Astrocyte (in vitro differentiated cells and primary cell): Measurements from ENCODE around the gene GPX1. TPM values are rescaled to one million over a fixed set of nuclear protein-coding genes. Genes with fewer than 3 reads are reported as not detected.
A peak's percentile ranks its signal among the peaks of the same experiment; 100 is the strongest.

Experiments
- DNase-seq: peaks from one replicate; pipeline ENCODE4 v3.0.0-alpha.2; 2010; ENCODE audit warnings: low read depth
- FAIRE-seq: peaks from 2 replicates; lab custom pipeline; 2011; peaks lifted over from hg19 to GRCh38; lab: Jason Lieb, UNC
- H2AFZ ChIP-seq: 2 replicates; pipeline ENCODE4 v1.6.0; 2012; ENCODE audit warnings: low read depth, low read length, inconsistent platforms
- H3K27ac ChIP-seq: 2 replicates; pipeline ENCODE4 v1.5.1; 2011; ENCODE audit warnings: low read depth, low read length, inconsistent platforms
- H3K27me3 ChIP-seq: 2 replicates; pipeline ENCODE4 v1.6.0; 2011; ENCODE audit warnings: low read length, inconsistent platforms; ENCODE audit not compliant: insufficient read depth
- H3K36me3 ChIP-seq: 2 replicates; pipeline ENCODE4 v1.5.1; 2011; ENCODE audit warnings: low read length, inconsistent platforms; ENCODE audit not compliant: insufficient read depth
- H3K4me1 ChIP-seq: 2 replicates; pipeline ENCODE4 v1.5.1; 2011; ENCODE audit warnings: low read length, inconsistent platforms; ENCODE audit not compliant: insufficient read depth
- H3K4me2 ChIP-seq: 2 replicates; pipeline ENCODE4 v1.6.0; 2012; ENCODE audit warnings: low read length, inconsistent platforms
- H3K4me3 ChIP-seq: 2 replicates; pipeline ENCODE4 v1.5.1; 2011; ENCODE audit warnings: low read depth, mild to moderate bottlenecking, low read length, inconsistent platforms; ENCODE audit not compliant: insufficient read depth
- H3K79me2 ChIP-seq: 2 replicates; pipeline ENCODE4 v1.6.0; 2012; ENCODE audit warnings: mild to moderate bottlenecking, low read length, inconsistent platforms; ENCODE audit not compliant: insufficient read depth
- H3K9ac ChIP-seq: 2 replicates; pipeline ENCODE4 v1.6.0; 2012; ENCODE audit warnings: mild to moderate bottlenecking, low read length, inconsistent platforms
- H3K9me3 ChIP-seq: 2 replicates; pipeline ENCODE4 v1.5.1; 2012; ENCODE audit warnings: low read depth, mild to moderate bottlenecking, low read length, inconsistent platforms; ENCODE audit not compliant: insufficient read depth
- H4K20me1 ChIP-seq: 2 replicates; pipeline ENCODE4 v1.6.0; 2012; ENCODE audit warnings: low read length, inconsistent platforms; ENCODE audit not compliant: insufficient read depth
- H3K27ac Mint-ChIP-seq: one replicate; pipeline ENCODE4 v1.8.0; 2021; ENCODE audit warnings: mild to moderate bottlenecking, mixed read lengths; ENCODE audit not compliant: unreplicated experiment
- H3K27me3 Mint-ChIP-seq: one replicate; pipeline ENCODE4 v1.8.0; 2021; ENCODE audit warnings: low read depth, mixed read lengths; ENCODE audit not compliant: unreplicated experiment
- H3K36me3 Mint-ChIP-seq: one replicate; pipeline ENCODE4 v1.8.0; 2021; ENCODE audit warnings: low read depth, mixed read lengths; ENCODE audit not compliant: unreplicated experiment
- H3K4me1 Mint-ChIP-seq: one replicate; pipeline ENCODE4 v1.8.0; 2021; ENCODE audit warnings: low read depth, mixed read lengths; ENCODE audit not compliant: unreplicated experiment
- H3K4me3 Mint-ChIP-seq: one replicate; pipeline ENCODE4 v1.8.0; 2021; ENCODE audit warnings: mild to moderate bottlenecking, moderate library complexity, mixed read lengths; ENCODE audit not compliant: unreplicated experiment
- H3K9me3 Mint-ChIP-seq: one replicate; pipeline ENCODE4 v1.8.0; 2021; ENCODE audit warnings: mild to moderate bottlenecking, mixed read lengths; ENCODE audit not compliant: unreplicated experiment
- EZH2 ChIP-seq: IDR thresholded peaks from 2 replicates; pipeline ENCODE4 v1.6.1; 2012; ENCODE audit warnings: mild to moderate bottlenecking, low read length, inconsistent platforms; ENCODE audit not compliant: insufficient read depth
- total RNA-seq: library from RNA; stranded (reverse); gene quantifications from 2 replicates; pipeline ENCODE4 v1.2.1, GENCODE V29; 2021
- TF ChIP-seq, protein P1 (sequence below): IDR thresholded peaks from 2 replicates; pipeline ENCODE4 v1.5.1; 2011; ENCODE audit warnings: low read depth, mild to moderate bottlenecking, inconsistent platforms, low read length, moderate library complexity; ENCODE audit not compliant: insufficient read depth

The GPX1 gene
- total RNA-seq, 1 donor from 2014 or later = 268 TPM

DNA sequence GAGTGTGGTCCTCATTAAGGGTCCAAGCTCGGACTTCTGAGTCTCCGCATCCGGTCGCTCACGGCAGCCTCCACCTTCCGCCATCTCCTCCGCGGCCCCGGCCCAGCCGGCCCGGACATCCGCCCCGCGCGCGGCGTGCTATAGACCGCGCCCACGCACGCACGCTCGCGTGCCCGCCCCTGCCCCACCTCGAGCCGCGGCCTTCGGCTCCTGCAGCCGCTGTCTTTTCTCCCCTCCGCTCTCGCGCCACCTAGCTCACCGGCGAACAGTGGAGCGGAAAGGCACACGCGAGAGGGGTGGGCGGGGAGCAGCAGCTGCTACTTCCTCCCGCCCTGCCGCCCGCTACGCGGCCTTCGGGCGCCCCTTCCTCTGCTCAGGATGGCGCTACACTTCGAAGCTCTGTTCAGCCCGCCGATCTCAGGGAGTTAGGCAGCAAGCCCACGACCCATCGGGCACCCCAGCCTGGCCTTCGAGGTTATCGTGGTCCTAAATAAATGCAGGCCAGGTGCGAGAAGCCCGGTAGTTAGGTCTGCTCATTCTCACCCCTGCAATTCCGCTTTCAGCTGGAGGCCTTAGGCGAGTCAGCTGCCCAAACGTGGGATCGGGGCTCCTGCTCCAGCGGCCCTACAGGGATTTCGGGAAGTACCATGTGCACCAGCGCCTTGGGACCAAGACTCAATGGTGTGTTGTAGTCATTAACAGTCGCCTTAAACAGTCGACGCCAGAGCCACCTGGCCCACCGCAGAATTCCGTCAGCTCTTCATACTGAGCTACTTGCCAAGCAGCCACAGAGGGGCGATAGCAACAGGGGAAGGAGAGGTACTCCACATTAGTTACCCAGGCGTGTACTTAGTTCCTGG is 18.0 kb downstream of the GPX1 start, which contains the start of gene USP4:
Gene USP4 (minus strand): TSS at position 113 of the 860 bp plus-strand sequence. CDS start 29 bp downstream, at position 84.
- peaks cover 54% of the 10 kb centered on the region for H3K79me2 ChIP-seq
- peaks cover 2% of the 10 kb centered on the region for H3K9me3 Mint-ChIP-seq

DNA sequence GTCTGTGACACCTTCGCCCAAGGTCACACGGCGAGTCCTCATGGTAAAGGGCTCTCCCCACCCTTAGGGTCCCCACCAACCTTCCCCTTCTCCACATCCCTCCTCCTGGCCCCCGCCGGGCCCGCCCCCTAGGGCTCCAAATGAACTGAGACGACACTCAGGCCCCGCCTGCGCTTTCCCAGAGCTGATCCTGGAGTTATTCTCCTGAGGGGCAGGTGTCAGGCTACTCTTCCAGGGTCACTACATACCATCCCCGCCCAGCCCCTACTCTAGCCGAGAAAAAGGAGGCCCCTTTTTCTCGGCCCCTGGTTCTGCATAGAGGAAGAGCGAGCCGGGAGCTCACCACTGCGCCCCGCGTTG is 18.6 kb downstream of the GPX1 start:
- FAIRE-seq (no peak), DNase-seq (no peak)
- Mint-ChIP-seq H3K4me3 (peak overlapping the region; percentile 97), H3K27ac (peak overlapping the region; percentile 63), H3K36me3 (peaks cover 6% of the 10 kb centered on the region), H3K27me3 (no peaks in the 10 kb centered on the region), H3K4me1 (peaks cover 7% of the 10 kb centered on the region), H3K9me3 (peaks cover 2% of the 10 kb centered on the region)
- H3K4me3 ChIP-seq = peak overlapping the region; percentile 81
- H3K79me2 ChIP-seq = peaks cover 58% of the 10 kb centered on the region
- peak overlapping the region; percentile 86 for H3K27ac ChIP-seq
- H3K9ac ChIP-seq = peak overlapping the region; percentile 87
- H3K4me1 ChIP-seq = peaks cover 15% of the 10 kb centered on the region
- TF ChIP-seq, protein P1, sequence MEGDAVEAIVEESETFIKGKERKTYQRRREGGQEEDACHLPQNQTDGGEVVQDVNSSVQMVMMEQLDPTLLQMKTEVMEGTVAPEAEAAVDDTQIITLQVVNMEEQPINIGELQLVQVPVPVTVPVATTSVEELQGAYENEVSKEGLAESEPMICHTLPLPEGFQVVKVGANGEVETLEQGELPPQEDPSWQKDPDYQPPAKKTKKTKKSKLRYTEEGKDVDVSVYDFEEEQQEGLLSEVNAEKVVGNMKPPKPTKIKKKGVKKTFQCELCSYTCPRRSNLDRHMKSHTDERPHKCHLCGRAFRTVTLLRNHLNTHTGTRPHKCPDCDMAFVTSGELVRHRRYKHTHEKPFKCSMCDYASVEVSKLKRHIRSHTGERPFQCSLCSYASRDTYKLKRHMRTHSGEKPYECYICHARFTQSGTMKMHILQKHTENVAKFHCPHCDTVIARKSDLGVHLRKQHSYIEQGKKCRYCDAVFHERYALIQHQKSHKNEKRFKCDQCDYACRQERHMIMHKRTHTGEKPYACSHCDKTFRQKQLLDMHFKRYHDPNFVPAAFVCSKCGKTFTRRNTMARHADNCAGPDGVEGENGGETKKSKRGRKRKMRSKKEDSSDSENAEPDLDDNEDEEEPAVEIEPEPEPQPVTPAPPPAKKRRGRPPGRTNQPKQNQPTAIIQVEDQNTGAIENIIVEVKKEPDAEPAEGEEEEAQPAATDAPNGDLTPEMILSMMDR = no peak
- TF ChIP-seq EZH2 = no peak
- no peaks in the 10 kb centered on the region for H3K9me3 ChIP-seq
- H4K20me1 ChIP-seq = peaks cover 9% of the 10 kb centered on the region
- H3K4me2 ChIP-seq = peak overlapping the region; percentile 91
- peak overlapping the region; percentile 79 for H2AFZ ChIP-seq
- H3K27me3 ChIP-seq = no peaks in the 10 kb centered on the region
- H3K36me3 ChIP-seq = peaks cover 5% of the 10 kb centered on the region

More for the DNA sequence above, 18.0 kb downstream of the GPX1 start, which contains the start of gene USP4:
- Histone ChIP-seq H3K4me2 (peak within 1 kb of the TSS; percentile 91), H3K4me3 (peak within 1 kb of the TSS; percentile 81), H3K4me1 (peaks cover 18% of the 10 kb centered on the region), H3K36me3 (peaks cover 3% of the 10 kb centered on the region), H4K20me1 (peaks cover 8% of the 10 kb centered on the region), H3K9me3 (no peaks in the 10 kb centered on the region), H2AFZ (peak within 1 kb of the TSS; percentile 79), H3K27ac (peak within 1 kb of the TSS; percentile 86), H3K27me3 (no peaks in the 10 kb centered on the region), H3K9ac (peak within 1 kb of the TSS; percentile 87)
- Mint-ChIP-seq H3K4me3 (peak within 1 kb of the TSS; percentile 97), H3K4me1 (peaks cover 7% of the 10 kb centered on the region), H3K36me3 (peaks cover 2% of the 10 kb centered on the region), H3K27me3 (no peaks in the 10 kb centered on the region), H3K27ac (peak within 1 kb of the TSS; percentile 91)
- FAIRE-seq (no peak), DNase-seq (peak; percentile 82)
- TF ChIP-seq, protein P1 = peak; percentile 38
- TF ChIP-seq EZH2 = no peak
